Activated CD8-positive, alpha-beta memory T cell treated with anti-CD3 and anti-CD28 coated beads for 36 hours (primary cell): ENCODE data around the gene ELAVL1. TPM values are rescaled to one million over a fixed set of nuclear protein-coding genes. Genes with fewer than 3 reads are reported as not detected.

Experiments
- CTCF ChIA-PET: fragments of 350-600 bp; sonication (Branson Sonifier 250); formaldehyde crosslinking; loops from one replicate; lab custom pipeline; 2021; ENCODE audit warnings: antibody characterized with exemption; lab: Charles Lee
- POLR2A ChIA-PET: fragments of 350-600 bp; sonication (Branson Sonifier 250); formaldehyde crosslinking; loops from one replicate; lab custom pipeline; 2021; ENCODE audit warnings: antibody characterized with exemption; lab: Charles Lee
- total RNA-seq, 2 experiments: library from RNA; stranded (reverse); gene quantifications; one replicate each; pipeline ENCODE4 v1.2.3, GENCODE V29; 2021

The ELAVL1 gene
- total RNA-seq, 2 experiments from 2014 or later = 166 to 169 TPM

DNA sequence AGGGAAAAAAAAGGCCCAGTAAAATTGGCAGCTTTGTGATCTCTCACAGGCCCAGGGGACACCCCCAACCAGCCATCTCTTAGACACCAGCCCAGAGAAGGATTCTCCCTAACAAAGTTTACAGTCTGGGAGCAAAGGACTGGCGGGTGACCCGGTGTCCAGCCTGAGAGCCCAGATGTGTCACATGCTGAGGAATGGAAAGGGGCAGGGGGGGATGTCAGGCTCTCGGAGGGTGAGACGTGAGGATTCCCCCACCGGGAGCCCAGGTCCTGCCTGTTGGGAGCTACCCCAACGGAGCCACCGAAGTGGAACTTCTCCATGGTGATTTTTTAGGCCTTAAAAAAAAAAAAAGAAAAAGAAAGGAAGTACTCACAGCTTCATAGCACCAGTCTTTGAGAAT lies 74.7 kb downstream of the ELAVL1 start:
- CTCF ChIA-PET = interaction anchor here (1.2 kb wide), 1 partner anchor 14 kb away, joined by 3 read pairs; no protein-coding TSS in a partner anchor

DNA sequence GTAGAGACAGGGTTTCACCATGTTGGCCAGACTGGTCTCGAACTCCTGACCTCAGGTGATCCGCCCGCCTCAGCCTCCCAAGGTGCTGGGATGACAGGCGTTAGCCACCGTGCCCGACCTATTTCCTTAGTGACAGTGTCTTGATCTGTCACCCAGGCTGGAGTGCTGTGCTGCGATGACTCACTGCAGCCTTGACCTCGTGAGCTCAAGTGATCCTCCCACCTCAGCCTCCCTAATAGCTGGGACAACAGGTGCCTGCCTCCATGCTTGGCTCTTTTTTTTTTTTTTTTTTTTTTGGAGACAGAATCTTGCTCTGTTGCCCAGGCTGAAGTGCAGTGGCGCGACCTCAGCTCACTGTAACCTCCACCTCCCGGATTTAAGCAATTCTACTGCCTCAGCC lies 75.4 kb downstream of the ELAVL1 start:
- ChIA-PET CTCF (interaction anchor here (1.2 kb wide), 1 partner anchor 15 kb away, joined by 3 read pairs; no protein-coding TSS in a partner anchor), POLR2A (interaction anchor here (4.1 kb wide), 1 partner anchor 14 kb away, joined by 21 read pairs; the partner anchor contains the start of gene TIMM44)

More for the DNA sequence above, 74.7 kb downstream of the ELAVL1 start:
- POLR2A ChIA-PET = interaction anchor here (0.6 to 4.1 kb wide), 2 partner anchors 13 to 163 kb away, joined by 3 to 21 read pairs; partner anchors contain the start of gene TIMM44

DNA sequence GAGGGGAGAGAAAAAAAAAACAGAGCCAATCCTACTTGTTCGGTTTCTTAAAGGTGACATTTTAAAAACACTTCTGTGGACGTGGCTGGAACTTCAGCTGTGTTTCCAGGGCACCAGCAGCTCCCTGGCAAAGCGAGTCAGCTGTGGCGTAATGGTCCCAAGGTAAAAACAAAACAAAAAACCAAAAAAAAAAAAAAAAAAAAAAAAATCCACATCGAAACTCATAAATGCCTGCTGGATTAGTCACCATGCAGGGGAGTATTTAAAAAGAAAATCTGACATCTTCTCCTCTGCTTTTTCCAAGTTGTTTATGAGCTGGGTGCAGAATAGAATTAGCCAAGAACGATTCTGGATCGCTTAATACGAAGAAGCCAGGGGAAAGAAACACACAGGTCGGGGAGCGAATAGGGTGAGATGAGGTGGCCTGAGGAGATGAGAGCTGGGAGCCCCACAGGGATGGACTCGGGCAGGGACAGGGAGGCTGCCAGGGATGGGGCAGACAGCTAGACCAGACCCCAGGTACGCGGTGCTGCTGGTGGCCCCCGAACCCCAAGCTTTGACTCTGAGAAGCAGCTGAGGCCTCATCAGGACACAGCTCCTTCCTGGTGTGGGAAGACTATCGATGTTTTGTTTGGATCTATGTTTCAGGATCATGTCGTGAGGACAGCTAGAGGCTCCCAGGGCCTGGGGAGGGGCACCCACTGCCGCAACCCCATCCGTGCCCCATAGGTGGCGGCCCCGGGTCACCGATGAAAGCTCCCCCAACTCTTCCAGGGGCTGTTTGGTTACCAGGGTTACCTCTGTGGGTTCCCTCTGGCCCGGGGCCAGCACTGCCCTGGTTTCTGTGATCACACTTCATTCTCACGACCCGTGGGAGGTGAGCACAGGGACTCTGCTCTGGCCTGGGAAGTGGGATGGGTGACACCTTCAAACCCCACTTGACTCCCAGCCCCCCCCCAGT lies 76.4 kb downstream of the ELAVL1 start:
- ChIA-PET POLR2A (interaction anchor here (0.7 to 4.1 kb wide), 2 partner anchors 15 to 127 kb away, joined by 11 to 21 read pairs; partner anchors contain the start of gene TIMM44), CTCF (interaction anchor here (0.5 to 0.9 kb wide), 6 partner anchors 11 to 51 kb away, joined by 3 to 5 read pairs (median 3); no protein-coding TSS in a partner anchor)

DNA sequence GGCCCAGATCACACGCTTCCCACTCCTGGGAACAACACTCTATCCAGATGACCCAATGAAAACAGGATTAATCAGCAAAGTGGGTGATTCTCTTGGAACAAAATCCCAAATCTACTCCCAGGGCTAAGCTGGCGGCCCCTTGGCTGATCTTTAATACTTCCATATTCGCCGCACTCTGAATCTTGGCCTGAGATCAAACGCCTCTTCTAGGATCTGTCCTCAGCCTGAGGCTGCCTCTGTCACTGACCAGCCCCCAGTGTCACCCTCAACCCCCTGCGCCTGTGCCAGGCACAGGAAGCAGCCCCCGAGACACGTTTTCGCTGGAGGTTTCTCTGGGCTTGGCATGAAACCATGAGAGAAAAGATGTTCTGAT lies 77.1 kb downstream of the ELAVL1 start:
- ChIA-PET POLR2A (interaction anchor here (0.6 to 4.1 kb wide), 2 partner anchors 16 to 583 kb away, joined by 3 to 21 read pairs; partner anchors contain the start of gene TIMM44), CTCF (interaction anchor here (0.8 kb wide), 1 partner anchor 16 kb away, joined by 5 read pairs; no protein-coding TSS in a partner anchor)

DNA sequence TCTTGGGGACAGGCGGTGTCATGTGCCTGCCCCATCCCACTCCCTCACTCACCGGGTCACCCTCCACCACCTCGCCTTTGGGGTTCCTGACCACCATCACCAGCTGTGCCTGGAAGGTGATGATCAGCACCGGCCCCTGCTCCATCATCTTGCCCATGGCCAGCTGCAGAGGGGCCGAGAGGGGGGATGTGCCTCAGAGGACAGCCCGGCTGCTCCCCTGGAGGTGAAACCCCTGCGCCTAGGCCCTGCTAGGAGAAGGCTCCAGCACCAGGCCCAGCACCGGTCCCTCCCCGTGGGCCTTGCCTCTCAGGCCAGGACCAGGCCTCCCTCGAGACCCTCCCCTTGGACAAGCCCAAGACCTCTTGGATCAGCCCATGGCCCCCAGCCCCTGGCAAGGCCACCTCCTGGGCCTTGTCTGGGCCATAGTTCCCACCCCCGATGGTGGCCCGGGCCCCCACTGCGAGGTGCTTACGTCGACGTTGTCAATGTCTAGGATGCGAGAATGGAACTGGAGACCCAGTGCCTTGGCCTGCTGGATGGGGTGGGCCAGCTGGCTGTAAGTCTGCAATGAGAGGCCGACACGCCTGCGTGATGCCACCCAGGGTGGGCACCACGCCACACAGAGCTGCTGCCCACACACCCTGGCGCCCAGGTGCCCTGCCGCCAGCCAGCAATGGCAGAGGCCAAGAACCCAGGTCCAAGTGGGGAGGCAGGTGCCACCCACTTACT lies 77.7 kb downstream of the ELAVL1 start:
- POLR2A ChIA-PET = interaction anchor here (0.6 to 4.1 kb wide), 2 partner anchors 16 to 583 kb away, joined by 3 to 21 read pairs; partner anchors contain the start of gene TIMM44
- CTCF ChIA-PET = interaction anchor here (0.9 to 1.8 kb wide), 3 partner anchors 8 to 11 kb away, joined by 3 to 4 read pairs (median 4); no protein-coding TSS in a partner anchor

DNA sequence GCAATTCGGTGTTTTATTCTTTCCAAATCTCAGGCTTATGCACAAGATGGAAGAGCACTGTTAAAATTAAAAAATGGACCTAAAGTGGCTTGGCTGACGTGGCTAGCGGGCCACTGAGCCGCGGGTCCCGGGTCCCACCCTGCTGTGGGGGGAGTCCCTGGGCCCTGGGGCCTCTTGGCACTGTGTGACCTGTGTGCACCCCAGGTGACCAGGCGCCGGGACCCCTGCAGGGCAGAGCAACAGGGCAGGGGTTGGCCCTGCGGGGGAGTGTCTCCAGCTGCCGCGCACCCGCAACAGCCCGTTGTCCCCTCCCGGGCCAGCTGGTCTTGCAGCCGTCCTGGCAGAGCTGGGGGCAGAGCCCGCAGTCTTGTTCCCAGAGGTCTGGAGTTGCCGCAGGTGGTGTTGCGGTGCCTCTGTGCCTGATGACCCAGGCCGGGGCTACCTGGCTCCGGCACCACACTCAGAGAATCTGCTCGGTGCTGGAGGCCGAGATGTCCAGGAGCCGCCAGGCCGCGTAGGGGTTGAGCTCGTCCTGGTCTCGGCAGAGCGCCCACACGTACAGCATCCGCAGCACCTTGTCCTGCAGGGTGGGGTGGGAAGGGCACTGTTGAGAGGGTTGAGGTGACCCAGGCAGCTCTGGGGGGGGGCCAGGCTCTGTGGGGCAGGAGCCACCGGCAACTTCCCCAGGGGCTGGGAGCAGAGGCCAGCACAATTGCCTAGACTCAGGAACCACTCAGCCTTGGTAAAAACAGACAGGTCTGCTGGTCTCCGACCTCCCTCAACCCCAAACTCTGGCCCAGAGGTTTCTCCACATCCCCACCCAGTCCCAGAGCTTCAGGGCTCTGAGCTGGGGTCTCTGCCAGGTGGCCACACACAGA lies 78.5 kb downstream of the ELAVL1 start:
- ChIA-PET POLR2A (interaction anchor here (0.6 to 4.1 kb wide), 2 partner anchors 17 to 56 kb away, joined by 3 to 21 read pairs; partner anchors contain the start of gene TIMM44), CTCF (interaction anchor here (0.6 to 1.8 kb wide), 5 partner anchors 9 to 17 kb away, joined by 3 to 4 read pairs (median 3); partner anchors contain the start of gene TIMM44)

DNA sequence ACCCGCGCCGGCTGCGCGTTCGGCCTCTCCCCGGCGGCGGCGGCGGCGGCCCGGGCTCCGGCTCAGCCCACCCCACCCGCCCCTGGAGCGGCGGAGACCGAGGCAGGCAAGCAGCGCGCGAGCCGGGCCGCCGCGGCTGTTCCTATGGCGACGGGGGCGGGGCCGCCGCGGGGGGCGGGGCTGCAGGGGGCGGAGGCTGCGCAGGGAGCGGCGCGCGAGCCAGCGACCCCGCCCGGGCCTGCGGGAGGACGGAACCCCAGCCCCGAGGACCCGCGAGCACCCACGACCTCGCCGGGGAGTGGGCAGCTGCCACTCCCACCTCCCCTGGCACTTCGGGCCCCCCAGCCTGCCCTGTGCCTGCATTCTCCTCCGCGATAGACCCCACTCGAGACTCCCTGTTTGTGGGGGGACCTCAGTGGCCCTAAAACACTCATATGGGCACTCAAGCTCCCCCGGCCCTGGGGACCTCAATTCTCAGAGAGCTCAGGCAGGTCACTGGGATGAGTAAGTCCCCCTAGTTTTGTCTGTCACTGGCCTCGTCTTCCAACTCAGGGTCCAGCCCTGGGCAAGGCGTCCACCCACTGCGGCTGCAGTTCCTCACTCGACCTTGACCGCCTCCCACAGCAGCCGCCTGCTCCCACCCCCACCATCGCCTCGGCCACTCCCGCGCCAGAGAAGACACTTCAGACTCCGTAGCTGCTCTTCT lies 79.3 kb downstream of the ELAVL1 start, which contains the start of gene CTXN1:
CTXN1 (minus strand) TSS at position 115 of the 706 bp plus-strand sequence. CDS start 597 bp downstream, outside the sequence.
- CTCF ChIA-PET = interaction anchor here (0.6 to 1.8 kb wide), 4 partner anchors 9 to 17 kb away, joined by 3 to 4 read pairs (median 4); partner anchors contain the start of gene TIMM44
- POLR2A ChIA-PET = interaction anchor here (4.1 kb wide), 1 partner anchor 18 kb away, joined by 21 read pairs; the partner anchor contains the start of gene TIMM44

DNA sequence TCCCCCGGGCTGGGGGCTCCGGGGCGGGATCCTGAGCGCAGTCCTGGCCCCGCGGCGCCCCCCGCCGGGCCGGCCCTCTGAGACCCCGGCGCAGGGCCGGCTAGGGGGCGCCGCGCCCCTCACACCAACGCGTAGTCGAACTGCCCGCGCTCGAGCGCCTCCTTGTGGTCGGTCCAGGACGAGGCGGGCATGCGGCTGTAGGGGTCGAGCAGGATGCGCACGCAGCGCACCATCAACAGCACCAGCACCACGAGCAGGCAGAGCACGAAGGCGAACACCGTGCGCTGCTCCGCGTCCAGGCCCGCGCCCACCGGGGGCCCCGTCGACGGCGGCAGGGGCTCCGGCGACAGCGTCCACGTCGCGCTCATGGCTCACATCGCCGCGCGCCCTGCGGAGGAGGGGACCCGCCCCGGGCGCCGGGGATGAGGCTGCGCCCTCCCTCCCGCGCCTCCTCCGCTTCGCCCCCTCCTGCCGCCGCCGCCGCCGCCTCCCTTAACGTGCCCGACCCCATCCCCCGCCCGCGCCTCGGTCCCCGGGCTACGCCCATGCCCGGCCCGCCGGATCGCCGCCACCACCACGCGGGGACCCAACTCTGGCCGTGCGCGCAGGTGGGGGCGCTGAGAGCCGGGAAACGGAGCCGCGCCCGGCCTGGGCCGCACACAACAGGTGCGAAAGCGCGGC lies 80.1 kb downstream of the ELAVL1 start:
- POLR2A ChIA-PET = no interaction called here
- CTCF ChIA-PET = no interaction called here

DNA sequence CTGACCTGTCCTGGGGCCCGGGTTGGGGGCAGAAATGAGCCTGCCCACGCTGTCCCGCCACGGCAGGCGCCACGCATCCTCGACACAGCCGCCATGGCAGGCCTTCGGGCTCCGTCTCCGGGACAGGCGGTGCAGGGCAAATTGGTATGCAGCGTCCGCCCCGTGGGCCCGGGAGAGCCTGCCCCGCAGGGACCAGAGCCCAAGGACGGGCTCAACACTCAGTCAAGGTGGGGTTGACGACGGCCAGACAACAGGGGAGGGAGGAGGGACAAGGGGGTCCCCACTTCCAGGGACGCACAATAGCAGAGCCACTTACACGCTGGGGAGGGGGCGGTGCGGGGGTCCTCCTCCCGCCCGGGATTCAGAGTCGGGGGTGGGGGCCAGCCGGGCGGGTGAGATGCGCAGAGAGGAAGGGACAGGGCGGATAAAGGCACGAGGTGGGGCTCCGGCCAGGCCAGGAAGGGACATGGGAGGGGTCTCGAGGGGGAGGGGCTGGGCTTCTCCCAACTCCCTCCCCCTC lies 80.7 kb downstream of the ELAVL1 start:
- POLR2A ChIA-PET = no interaction called here
- CTCF ChIA-PET = interaction anchor here (1.1 to 1.7 kb wide), 3 partner anchors 20 to 72 kb away, joined by 3 to 4 read pairs (median 3); partner anchors contain the start of gene MAP2K7

DNA sequence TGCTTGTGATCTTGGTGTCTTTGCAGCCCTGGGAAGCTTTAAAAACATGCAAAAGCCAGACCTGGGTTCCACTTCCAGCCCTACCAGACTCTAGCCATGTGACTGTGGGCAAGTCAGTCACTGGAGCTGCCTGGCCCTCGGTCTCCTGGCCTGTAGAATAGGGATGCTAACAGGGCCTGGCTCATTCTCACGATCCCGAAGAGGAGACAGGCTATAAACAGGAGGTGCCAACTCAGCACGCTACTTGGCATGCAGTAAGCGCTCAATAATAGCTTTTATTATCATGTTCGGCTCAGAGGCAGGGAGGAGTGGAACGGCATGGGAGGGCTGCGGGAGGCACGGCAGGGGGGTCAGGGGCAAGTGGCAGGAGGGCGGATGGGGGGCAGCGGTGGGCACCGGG lies 81.2 kb downstream of the ELAVL1 start:
- ChIA-PET POLR2A (no interaction called here), CTCF (interaction anchor here (1.1 to 1.7 kb wide), 3 partner anchors 20 to 71 kb away, joined by 3 to 4 read pairs (median 3); partner anchors contain the start of gene MAP2K7)

DNA sequence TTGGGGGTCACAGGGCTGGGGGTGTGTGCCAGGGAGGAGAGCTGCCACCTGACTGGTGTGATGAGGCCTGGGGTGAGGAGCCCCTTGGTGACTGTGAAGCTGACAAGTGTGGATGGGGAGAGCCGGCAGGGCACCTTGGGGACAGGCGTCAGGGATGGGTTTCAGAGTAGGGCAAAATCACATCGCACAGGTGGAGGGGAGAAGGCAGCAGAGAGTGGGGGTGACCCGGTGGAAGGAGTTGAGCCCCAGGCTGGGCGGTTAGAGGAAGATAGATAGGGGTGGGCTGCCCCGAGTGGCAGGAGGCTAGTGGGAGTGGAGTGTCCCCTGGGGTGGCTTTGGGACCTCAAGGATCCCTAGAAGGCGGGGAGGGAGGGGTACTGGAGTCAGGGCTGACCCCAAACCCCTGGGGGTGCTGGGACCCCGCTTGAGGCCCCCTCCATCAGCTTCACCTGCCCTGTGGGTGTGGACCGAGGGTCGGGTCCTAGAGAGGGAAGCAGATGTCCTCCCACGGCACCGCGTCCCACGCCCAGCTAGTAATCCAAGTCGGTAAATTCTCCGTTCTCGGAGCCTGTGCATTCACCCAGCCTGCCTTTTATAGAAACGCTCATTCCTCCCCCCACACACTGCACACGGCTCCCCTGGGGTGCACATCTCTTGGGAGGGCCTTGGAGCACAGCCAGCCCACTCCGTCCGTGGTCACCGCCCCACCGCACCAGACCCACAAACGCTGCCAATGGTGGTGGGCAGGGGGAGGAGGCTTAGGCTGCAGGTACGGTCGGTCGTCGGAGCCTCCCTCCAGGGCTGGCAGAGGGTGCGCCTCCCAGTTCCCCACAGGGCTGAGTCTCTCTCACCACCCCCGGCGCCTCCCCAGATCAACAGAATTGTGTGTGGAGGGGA lies 81.9 kb downstream of the ELAVL1 start:
- POLR2A ChIA-PET = no interaction called here
- CTCF ChIA-PET = interaction anchor here (0.9 to 1.7 kb wide), 4 partner anchors 20 to 70 kb away, joined by 3 to 4 read pairs (median 3); partner anchors contain the start of gene MAP2K7

DNA sequence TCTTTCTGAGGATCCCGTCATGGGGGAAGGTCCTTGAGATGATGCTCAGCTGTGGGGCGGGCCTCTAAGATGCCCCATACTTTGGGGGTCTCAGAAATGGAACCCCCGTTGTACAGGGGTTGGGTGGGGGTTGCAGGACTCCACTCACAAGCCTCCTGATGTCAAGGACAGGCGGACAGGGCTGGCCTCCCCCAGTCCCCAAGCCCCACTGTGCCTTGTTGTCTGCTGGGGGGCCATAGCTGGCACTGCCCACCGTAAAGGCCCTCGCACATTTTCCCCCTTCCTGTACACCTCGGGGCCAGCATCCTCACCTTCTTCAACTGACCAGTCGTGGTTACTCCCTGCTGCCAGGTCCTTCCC lies 82.6 kb downstream of the ELAVL1 start:
- ChIA-PET POLR2A (no interaction called here), CTCF (interaction anchor here (0.9 to 2.6 kb wide), 3 partner anchors 19 to 54 kb away, joined by 3 to 11 read pairs (median 4); partner anchors contain the start of gene MAP2K7)

DNA sequence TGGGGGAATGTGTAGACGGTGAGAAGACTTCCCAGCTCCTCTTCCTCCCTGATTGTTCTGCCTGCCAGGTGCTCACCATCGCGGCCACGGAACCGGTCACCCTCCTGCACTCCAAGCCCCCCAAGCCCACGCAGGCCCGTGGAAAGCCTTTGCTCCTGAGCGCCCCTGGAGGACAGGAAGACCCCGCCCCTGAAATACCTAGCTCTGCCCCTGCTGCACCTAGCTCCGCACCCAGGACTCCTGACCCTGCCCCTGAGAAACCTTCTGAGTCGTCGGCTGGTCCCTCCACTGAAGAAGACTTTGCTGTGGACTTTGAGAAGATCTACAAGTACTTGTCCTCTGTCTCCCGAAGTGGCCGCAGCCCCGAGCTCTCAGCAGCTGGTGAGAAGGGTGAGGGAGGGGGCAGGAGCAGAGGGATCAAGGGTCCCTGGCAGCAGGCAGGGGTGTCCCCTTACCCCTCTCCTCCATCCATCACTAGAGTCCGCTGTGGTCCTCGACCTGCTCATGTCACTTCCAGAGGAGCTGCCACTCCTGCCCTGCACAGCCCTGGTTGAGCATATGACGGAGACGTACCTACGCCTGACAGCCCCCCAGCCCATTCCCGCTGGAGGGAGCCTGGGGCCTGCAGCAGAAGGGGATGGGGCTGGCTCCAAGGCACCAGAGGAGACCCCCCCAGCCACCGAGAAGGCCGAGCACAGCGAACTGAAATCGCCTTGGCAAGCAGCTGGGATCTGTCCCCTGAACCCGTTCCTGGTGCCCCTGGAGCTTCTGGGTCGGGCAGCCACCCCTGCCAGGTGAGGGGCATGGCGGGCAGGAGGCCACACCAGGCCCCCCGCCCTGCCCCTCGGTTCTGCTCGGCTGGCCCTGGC lies 83.2 kb downstream of the ELAVL1 start:
- CTCF ChIA-PET = interaction anchor here (0.9 to 3.2 kb wide), 4 partner anchors 21 to 242 kb away, joined by 3 to 18 read pairs (median 8); partner anchors contain the start of genes TIMM44 and TRAPPC5
- POLR2A ChIA-PET = no interaction called here
